Karpas-422 (cell line): ENCODE results near the gene CTSS. TPM values are rescaled to one million over a fixed set of nuclear protein-coding genes. Genes with fewer than 3 reads are reported as not detected.
"Not testable (repeated sequence)": the region's sequence is repeated elsewhere in the genome, so short reads cannot be mapped to it uniquely, and the experiment has no call there.

Source experiments
- DNase-seq: peaks from one replicate; pipeline ENCODE4 v3.0.0-alpha.2; 2015
- H2AFZ ChIP-seq: fragments of 200-600 bp; sonication (generic); 2 replicates; pipeline ENCODE4 v1.6.1; 2014; ENCODE audit warnings: antibody characterized with exemption, low read length, mixed read lengths
- H3K27ac ChIP-seq: fragments of 200-600 bp; sonication (generic); 2 replicates; pipeline ENCODE4 v1.5.1; 2014; ENCODE audit warnings: mild to moderate bottlenecking, low read length, moderate library complexity
- H3K27me3 ChIP-seq: fragments of 200-600 bp; sonication (generic); 2 replicates; pipeline ENCODE4 v1.6.1; 2014; ENCODE audit warnings: low read length, mixed read lengths
- H3K36me3 ChIP-seq: fragments of 200-600 bp; sonication (generic); 2 replicates; pipeline ENCODE4 v1.6.1; 2014; ENCODE audit warnings: low read length, mixed read lengths; ENCODE audit not compliant: insufficient read depth
- H3K4me1 ChIP-seq: fragments of 200-600 bp; sonication (generic); 2 replicates; pipeline ENCODE4 v1.6.1; 2014; ENCODE audit warnings: mild to moderate bottlenecking, low read length, mixed read lengths
- H3K4me2 ChIP-seq: fragments of 200-600 bp; sonication (generic); 2 replicates; pipeline ENCODE4 v1.6.1; 2014; ENCODE audit warnings: low read length, low read depth, mild to moderate bottlenecking; ENCODE audit not compliant: poor library complexity, severe bottlenecking
- H3K4me3 ChIP-seq: fragments of 200-600 bp; sonication (generic); 2 replicates; pipeline ENCODE4 v1.5.1; 2014; ENCODE audit warnings: mild to moderate bottlenecking, antibody characterized with exemption, low read length, mixed read lengths
- H3K79me2 ChIP-seq: fragments of 200-600 bp; sonication (generic); 2 replicates; pipeline ENCODE4 v1.6.1; 2014; ENCODE audit warnings: mild to moderate bottlenecking, low read length, mixed read lengths
- H3K9ac ChIP-seq: fragments of 200-600 bp; sonication (generic); 2 replicates; pipeline ENCODE4 v1.6.0; 2014; ENCODE audit warnings: low read length
- H3K9me2 ChIP-seq: fragments of 200-600 bp; sonication (generic), shearing (Covaris generic); replicated peaks from 2 replicates; pipeline ENCODE4 v1.6.0; 2014; ENCODE audit warnings: mild to moderate bottlenecking, low read length, moderate library complexity; ENCODE audit not compliant: insufficient read depth
- H3K9me3 ChIP-seq: fragments of 300-700, 200-600 bp; sonication (generic); 2 replicates; pipeline ENCODE4 v1.6.1; 2014; ENCODE audit warnings: low read length, mixed read lengths
- H4K20me1 ChIP-seq: fragments of 200-600 bp; sonication (generic); 2 replicates; pipeline ENCODE4 v1.6.1; 2014; ENCODE audit warnings: mild to moderate bottlenecking, antibody characterized with exemption, low read length, low read depth; ENCODE audit not compliant: insufficient read depth
- total RNA-seq: library from RNA; depleted of rRNA; stranded (reverse); fragments of >200 nt; shearing (Covaris generic); gene quantifications from 2 replicates; pipeline ENCODE4 v1.2.3, GENCODE V29; 2014; ENCODE audit warnings: low replicate concordance

Gene CTSS
- total RNA-seq, 1 experiment from 2014 or later = 136 TPM

DNA sequence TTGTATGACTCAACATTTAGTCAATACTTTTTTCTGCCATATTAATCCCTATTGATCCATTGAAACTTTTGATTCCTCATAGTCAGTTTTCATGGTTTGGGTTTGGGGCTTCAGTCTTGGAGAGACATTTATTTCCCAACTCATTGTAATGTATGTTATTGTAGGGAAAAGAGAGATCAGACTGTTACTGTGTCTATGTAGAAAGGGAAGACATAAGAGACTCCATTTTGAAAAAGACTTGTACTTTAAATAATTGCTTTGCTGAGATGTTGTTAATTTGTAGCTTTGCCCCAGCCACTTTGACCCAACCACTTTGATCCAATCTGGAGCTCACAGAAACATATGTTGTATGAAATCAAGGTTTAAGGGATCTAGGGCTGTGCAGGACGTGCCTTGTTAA, 56.5 kb downstream of the CTSS start:
- peak overlapping the region; percentile 76; the same call in 1 of the 2 replicates for H2AFZ ChIP-seq
- not testable (repeated sequence) for H3K9me3 ChIP-seq, DNase-seq, H3K27me3 ChIP-seq, H3K4me3 ChIP-seq, H4K20me1 ChIP-seq, H3K79me2 ChIP-seq, H3K4me2 ChIP-seq, H3K36me3 ChIP-seq, H3K9ac ChIP-seq, H3K4me1 ChIP-seq, H3K9me2 ChIP-seq, H3K27ac ChIP-seq

DNA sequence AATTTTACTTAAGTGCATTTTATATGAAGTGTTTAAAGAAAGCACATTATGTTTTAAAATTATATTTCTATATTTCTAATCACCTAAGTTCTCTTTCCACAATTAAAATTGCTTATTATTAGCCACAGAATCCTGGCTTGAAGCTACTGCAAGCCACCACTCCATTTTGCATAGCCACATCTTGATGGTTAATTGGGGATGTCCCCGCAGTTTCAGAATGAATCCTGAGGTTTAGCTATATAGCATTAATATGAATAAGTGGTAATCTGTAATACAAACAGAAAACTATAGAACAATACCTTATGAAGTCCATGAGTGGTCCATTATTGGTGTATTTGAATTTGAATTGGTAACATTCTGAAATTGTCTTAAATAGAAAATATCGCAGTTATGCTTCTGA, 57.0 kb downstream of the CTSS start:
- Histone ChIP-seq H3K9me3 (no peaks in the 10 kb centered on the region), H3K27ac (no peak overlapping the region), H3K9ac (no peak overlapping the region), H3K9me2 (no peaks in the 10 kb centered on the region), H3K27me3 (no peaks in the 10 kb centered on the region), H3K4me2 (no peak overlapping the region), H3K79me2 (no peaks in the 10 kb centered on the region), H2AFZ (peak overlapping the region; percentile 76; the same call in 1 of the 2 replicates), H3K36me3 (no peaks in the 10 kb centered on the region), H4K20me1 (no peaks in the 10 kb centered on the region), H3K4me3 (no peak overlapping the region), H3K4me1 (peaks cover 3% of the 10 kb centered on the region; the same call in 1 of the 2 replicates)
- DNase-seq = no peak

DNA sequence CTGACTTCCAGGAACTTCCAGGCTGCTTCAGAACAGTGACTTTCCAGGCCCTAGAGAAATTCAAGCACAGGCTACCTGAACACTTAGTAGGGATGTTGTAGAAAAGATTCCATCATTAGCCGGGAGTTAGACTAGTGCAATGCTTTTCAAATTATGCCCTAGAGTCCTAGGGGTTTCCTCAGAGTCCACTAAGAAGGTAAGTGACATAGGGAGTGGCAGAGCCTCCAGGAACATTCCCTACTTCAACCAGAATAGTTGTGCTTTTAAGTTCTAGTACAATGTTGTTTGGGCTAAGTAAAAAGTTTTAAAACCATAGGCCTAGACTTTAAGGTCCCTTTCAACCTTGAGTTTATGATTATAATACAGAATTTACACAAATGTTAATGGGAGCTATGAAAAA, 59.5 kb downstream of the CTSS start:
- H2AFZ ChIP-seq = no peak overlapping the region

DNA sequence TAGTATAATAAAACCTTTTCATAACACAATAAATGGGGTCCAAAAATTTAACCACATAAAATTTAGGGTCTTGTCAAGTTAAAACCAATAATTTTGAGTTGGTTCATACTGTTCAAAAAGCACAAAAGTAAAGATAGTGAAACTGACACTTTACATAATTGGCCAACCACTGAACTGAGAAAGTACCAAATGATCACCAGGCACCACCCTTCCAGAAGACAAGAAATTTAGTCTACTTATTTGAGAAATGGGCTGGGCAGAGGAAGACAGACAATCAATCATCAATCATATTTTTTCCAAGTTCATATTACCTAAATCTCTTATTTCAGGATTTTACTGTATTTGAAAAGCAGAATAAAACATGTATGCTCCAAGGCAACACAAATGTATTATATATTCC, 62.2 kb downstream of the CTSS start:
- Histone ChIP-seq H3K27ac (no peak overlapping the region), H4K20me1 (no peaks in the 10 kb centered on the region), H3K9ac (no peak overlapping the region), H3K27me3 (no peaks in the 10 kb centered on the region), H2AFZ (no peak overlapping the region), H3K9me3 (no peaks in the 10 kb centered on the region), H3K36me3 (no peaks in the 10 kb centered on the region), H3K9me2 (no peaks in the 10 kb centered on the region), H3K4me1 (peaks cover 14% of the 10 kb centered on the region), H3K4me2 (no peak overlapping the region), H3K79me2 (no peaks in the 10 kb centered on the region), H3K4me3 (no peak overlapping the region)
- no peak for DNase-seq

More for the DNA sequence above, 59.5 kb downstream of the CTSS start:
- no peak overlapping the region for H3K4me3 ChIP-seq
- H3K4me2 ChIP-seq = no peak overlapping the region
- H3K36me3 ChIP-seq = no peaks in the 10 kb centered on the region
- no peaks in the 10 kb centered on the region for H3K9me3 ChIP-seq
- H3K4me1 ChIP-seq = peaks cover 10% of the 10 kb centered on the region; the same call in 1 of the 2 replicates
- DNase-seq = no peak
- H3K9me2 ChIP-seq = no peaks in the 10 kb centered on the region
- no peak overlapping the region for H3K9ac ChIP-seq
- H3K79me2 ChIP-seq = no peaks in the 10 kb centered on the region
- no peak overlapping the region for H3K27ac ChIP-seq
- H4K20me1 ChIP-seq = no peaks in the 10 kb centered on the region
- no peaks in the 10 kb centered on the region for H3K27me3 ChIP-seq

DNA sequence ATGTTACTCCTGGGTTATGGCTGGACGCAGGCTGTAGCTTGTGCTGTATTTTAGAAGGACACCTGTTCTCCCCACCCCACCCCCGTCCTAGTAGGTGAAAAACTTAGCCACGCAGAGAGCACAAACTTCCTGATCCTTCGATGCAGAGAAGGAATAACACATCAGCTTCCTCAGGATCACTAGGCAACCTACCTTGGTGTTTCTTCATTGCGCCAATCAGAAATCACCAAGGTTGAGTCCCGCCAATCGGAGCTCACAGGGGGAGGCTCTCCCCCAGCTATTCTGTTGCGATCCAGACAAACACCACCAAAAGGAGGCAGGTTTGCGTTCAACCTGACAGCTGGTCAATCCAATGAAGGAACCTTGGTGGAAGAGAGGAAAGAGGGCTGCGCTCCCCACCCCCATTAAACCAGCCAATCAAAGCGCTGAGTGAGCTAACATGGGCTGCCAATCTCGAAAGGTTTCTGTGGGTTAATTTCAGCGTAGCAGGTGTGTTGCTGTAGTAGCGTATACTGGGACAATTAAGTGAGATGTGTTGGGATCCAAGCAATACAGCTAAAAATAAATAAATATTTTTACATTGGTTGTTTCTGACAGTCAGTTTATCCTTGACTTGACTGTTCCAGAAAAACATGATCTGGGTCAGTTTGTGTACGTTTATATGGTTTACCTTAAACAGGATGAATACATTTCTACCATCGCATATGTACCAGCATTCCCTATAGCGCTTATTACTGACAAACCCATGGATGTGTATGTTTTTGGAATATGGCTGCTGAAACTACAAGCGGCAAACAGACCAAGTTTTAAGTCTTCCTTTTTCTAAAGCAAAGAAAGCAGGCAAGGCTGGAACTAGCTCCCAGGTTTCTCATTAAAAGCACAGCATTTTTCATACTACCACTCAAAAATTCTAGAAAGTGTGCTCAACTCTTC, 68.3 kb downstream of the CTSS start, which contains the start of gene GOLPH3L:
TSS of gene GOLPH3L (minus strand) at position 160 of the 933 bp plus-strand sequence. CDS start 2,316 bp downstream, outside the sequence.
- H3K9ac ChIP-seq = peak within 1 kb of the TSS; percentile 64
- H2AFZ ChIP-seq = peak within 1 kb of the TSS; percentile 41
- no peaks in the 10 kb centered on the region for H3K9me3 ChIP-seq
- no peaks in the 10 kb centered on the region for H3K27me3 ChIP-seq
- H3K27ac ChIP-seq = peak within 1 kb of the TSS; percentile 73
- H3K36me3 ChIP-seq = peaks cover 24% of the 10 kb centered on the region
- H3K4me3 ChIP-seq = peak within 1 kb of the TSS; percentile 68
- H4K20me1 ChIP-seq = no peaks in the 10 kb centered on the region
- H3K4me1 ChIP-seq = peaks cover 44% of the 10 kb centered on the region
- H3K79me2 ChIP-seq = peaks cover 31% of the 10 kb centered on the region
- peak; percentile 98 for DNase-seq
- H3K9me2 ChIP-seq = no peaks in the 10 kb centered on the region
- peak within 1 kb of the TSS; percentile 86 for H3K4me2 ChIP-seq

DNA sequence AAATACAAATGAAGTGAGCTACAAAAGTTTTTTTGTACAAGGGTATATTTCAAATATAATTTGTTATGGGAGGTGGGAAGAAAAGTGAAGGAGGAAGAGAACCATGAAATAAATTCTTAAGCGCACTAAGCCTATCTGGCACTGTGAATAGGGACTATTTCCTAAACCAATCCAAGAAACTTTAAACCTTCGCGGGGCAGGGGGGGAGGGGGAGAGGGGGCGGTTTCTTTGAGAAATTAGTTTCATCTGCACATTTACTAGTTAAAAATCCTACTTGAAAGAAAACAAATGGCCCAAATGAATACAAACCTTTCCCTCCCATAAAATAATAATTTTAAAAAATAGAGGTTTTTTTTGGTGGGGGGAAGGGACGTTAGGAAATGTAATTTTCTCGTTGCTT, 69.0 kb downstream of the CTSS start:
- H3K4me2 ChIP-seq = peak overlapping the region; percentile 86
- peaks cover 29% of the 10 kb centered on the region for H3K36me3 ChIP-seq
- no peaks in the 10 kb centered on the region for H3K27me3 ChIP-seq

DNA sequence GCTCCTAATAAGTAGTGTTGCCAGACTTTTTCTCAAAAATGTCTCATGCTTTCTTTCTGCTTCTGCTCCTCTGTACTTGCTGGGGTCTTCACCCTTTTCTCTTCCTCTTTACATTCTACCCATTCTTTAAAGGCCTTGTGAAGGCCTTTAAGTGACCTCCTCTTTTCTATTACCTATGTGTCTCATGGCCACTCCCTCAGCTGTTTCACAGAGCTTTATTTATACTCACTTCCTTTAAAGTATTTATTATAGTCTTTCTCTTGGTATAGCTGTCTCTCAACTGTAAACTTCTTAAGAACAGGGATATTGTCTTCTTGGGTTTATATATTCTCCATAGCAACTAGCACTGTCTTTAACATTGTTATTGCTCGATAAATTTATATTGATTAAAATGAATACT, 69.4 kb downstream of the CTSS start:
- Histone ChIP-seq H3K4me2 (peak overlapping the region; percentile 86), H3K4me3 (peak overlapping the region; percentile 68), H3K79me2 (peaks cover 31% of the 10 kb centered on the region), H3K9me3 (no peaks in the 10 kb centered on the region), H2AFZ (no peak overlapping the region), H3K9me2 (no peaks in the 10 kb centered on the region), H3K9ac (peak overlapping the region; percentile 64), H3K4me1 (peaks cover 38% of the 10 kb centered on the region), H3K27me3 (no peaks in the 10 kb centered on the region), H3K36me3 (peaks cover 33% of the 10 kb centered on the region), H3K27ac (peak overlapping the region; percentile 58), H4K20me1 (no peaks in the 10 kb centered on the region)
- DNase-seq = peak; percentile 44

More for the DNA sequence above, 69.0 kb downstream of the CTSS start:
- no peaks in the 10 kb centered on the region for H4K20me1 ChIP-seq
- H3K9me2 ChIP-seq = no peaks in the 10 kb centered on the region
- no peak for DNase-seq
- peaks cover 31% of the 10 kb centered on the region for H3K79me2 ChIP-seq
- H2AFZ ChIP-seq = no peak overlapping the region
- peaks cover 42% of the 10 kb centered on the region for H3K4me1 ChIP-seq
- peak overlapping the region; percentile 68 for H3K4me3 ChIP-seq
- peak overlapping the region; percentile 58 for H3K27ac ChIP-seq
- no peaks in the 10 kb centered on the region for H3K9me3 ChIP-seq
- peak overlapping the region; percentile 64 for H3K9ac ChIP-seq

DNA sequence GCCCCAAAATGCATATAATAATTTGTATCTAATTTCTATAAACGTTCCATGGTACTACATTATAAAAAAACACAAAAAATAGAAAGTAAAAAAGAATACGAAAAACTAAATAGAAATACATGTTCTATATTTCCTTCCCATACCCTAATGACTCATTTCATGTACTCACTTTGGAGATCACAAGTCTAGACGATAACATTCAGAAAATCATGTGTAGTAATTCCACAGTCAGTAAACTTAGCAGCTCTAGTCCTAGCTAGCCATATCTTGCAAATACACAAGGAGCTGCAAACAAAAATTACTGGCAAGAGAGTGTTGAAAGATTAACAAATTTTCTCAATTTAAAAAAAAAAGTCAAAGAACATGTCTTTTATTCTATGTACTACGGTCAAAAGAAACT, 70.0 kb downstream of the CTSS start:
- Histone ChIP-seq H3K4me1 (peaks cover 35% of the 10 kb centered on the region), H3K27me3 (no peaks in the 10 kb centered on the region), H3K27ac (no peak overlapping the region), H3K9me3 (no peaks in the 10 kb centered on the region), H2AFZ (no peak overlapping the region), H3K4me3 (0 out of 2 replicates have a peak overlapping the region, but pooled peaks have one; percentile 36), H3K4me2 (peak overlapping the region; percentile 86), H3K36me3 (peaks cover 33% of the 10 kb centered on the region), H3K9me2 (no peaks in the 10 kb centered on the region), H4K20me1 (no peaks in the 10 kb centered on the region), H3K9ac (no peak overlapping the region), H3K79me2 (peaks cover 31% of the 10 kb centered on the region)
- DNase-seq = no peak
